NCI-H345 treated with DMSO at 0.1 percent for 48 hours (cell line): Measurements from ENCODE around the gene LRCH1.
"Not testable (repeated sequence)": the region's sequence is repeated elsewhere in the genome, so short reads cannot be mapped to it uniquely, and the experiment has no call there.

Experiments used
- DNase-seq: peaks from one replicate; lab custom pipeline; 2025; ENCODE audit not compliant: unreplicated experiment; lab: John Stamatoyannopoulos, UW

The LRCH1 gene, protein sequence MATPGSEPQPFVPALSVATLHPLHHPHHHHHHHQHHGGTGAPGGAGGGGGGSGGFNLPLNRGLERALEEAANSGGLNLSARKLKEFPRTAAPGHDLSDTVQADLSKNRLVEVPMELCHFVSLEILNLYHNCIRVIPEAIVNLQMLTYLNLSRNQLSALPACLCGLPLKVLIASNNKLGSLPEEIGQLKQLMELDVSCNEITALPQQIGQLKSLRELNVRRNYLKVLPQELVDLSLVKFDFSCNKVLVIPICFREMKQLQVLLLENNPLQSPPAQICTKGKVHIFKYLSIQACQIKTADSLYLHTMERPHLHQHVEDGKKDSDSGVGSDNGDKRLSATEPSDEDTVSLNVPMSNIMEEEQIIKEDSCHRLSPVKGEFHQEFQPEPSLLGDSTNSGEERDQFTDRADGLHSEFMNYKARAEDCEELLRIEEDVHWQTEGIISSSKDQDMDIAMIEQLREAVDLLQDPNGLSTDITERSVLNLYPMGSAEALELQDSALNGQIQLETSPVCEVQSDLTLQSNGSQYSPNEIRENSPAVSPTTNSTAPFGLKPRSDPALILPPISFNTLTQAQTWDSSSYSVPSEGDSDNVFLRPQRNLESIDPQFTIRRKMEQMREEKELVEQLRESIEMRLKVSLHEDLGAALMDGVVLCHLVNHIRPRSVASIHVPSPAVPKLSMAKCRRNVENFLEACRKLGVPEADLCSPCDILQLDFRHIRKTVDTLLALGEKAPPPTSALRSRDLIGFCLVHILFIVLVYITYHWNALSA

DNA sequence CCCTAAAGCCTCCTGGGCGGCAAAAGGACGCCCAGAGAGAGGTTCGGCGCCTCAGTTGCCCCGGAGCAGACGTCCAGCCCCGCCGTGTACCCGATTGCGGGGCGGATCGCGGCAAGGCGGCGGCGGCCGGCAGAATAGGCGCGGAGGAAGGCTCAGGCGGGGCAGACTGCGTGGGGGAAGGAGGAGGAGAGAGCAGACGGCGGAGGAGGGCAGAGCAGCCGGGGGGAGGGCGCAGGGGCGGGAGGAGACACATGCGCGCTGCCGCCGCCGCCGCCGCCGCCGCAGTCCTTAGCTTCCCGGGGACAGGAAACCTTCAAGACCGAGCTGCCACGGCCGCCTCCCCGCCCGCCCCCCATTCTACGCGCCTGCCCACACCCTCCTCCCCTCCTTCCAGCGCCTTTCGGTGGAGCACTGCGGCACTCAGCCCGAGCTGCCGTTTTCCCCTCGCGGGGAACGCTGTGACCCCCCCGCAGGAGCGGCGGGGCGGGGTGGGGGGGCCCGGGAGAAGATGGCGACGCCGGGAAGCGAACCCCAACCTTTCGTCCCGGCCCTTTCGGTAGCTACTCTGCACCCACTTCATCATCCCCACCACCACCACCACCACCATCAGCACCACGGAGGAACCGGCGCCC is at the start of gene LRCH1:
Gene LRCH1 (plus strand): TSS at position 282 of the 632 bp plus-strand sequence. CDS start 227 bp downstream, at position 509.
- peak; percentile 53 for DNase-seq

DNA sequence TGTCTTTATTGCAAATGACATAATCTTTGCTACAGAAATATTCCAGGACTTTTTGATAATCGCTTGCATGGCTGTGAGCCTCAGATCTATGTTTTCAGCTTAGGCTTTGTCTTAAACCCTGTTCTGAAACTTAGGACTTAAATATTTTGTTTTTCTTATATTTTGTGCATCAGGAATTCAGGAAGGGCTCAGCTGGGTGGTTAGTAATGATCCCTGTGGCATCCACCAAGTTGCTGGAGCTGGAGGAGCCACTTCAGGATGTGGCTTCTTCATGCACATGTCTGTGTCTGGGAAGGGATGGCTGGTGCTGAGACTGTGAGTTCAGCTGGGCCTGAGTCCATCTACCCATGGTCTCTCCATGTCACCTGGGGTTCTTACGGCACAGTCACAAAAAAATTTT is 48.9 kb upstream of the LRCH1 start:
- DNase-seq, result no peak

DNA sequence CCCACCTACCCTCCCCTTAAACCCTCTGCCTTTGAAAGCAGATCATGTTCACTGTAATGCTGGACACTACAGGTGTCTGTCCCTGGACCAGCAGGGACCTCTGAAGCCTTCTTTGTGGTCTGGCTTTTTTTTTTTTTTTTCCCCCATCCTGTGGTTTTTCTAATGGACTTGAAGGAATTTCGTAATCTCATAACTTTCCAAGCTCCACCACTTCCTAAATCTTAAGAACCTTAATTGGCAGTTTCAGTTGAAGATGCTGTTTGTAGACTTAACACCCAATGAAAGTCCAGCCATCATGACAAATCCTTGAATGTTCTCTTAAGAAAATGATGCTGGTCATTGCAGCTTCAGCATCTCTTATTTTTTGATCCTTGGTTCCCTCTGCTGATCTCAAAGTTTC is 45.0 kb upstream of the LRCH1 start:
- DNase-seq, result no peak

DNA sequence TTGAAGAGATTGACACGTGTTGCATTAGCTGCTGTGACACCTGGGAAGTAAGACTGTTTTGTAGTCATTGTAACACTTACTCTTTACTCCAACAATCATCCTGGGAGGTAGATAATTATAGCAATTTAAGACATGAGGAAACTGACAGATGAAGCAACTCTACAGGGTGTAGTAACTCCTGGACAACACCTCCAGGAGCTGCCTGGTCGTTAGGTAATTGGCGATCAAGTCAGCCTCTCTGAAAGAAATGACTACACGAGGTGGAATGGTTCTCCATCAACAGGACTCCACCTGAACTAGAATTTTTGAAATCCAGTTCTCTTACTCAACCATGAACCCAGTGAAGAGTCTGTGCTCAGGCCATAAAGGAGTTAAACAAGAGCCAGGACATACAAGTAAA is 43.0 kb upstream of the LRCH1 start:
- no peak for DNase-seq

DNA sequence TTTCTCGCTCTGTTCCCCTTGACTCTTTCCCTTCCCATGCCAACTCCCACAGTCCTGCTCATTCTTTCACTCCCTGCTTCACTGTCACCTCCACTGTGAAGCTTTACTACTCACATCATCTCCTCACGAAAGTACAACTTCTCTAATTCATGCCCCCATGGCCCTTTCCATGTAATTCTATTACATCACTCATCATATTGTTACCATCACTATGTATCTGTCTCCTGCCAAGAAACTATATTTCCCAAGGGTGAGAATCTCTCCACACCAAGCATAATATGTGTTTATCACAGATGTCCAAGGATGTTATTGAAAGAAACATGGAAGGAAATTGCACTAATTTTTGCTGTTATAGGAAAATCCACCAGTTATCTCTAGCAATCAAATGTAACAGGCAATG is 37.2 kb upstream of the LRCH1 start:
- no peak for DNase-seq

DNA sequence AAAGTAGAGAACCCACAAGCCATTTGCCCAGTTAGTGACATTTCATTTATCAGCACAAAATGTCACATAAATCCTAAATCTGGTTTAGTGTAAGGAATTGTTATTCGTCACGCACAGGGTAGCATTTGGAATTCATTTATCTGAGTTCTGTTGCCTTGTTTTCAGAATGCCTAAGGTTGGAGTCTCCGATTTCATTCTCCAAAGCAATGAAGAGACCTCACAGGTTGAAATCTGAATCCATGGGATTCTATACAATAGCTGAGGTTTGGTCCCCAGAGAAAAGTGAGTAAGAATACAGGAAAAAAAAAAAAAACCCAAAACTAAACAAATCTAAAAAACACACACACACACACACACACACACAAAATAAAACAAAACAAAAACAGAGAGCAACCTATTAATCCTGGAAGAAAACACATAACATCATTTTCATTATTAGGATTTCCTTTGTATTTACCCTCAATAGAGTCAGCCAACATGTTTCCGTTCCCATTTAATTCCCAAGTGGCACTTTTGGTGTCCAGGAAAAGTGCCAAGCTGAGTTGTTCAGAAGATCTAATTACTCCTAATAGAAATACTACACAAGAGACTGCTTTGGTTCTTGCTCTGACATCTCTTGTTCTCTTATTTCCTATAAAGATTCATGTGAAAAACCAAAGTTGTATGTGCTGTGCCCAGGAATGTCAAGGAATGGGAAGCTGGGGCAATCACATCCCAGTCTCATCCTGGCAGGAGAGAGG is 36.2 kb upstream of the LRCH1 start:
- DNase-seq, result no peak

DNA sequence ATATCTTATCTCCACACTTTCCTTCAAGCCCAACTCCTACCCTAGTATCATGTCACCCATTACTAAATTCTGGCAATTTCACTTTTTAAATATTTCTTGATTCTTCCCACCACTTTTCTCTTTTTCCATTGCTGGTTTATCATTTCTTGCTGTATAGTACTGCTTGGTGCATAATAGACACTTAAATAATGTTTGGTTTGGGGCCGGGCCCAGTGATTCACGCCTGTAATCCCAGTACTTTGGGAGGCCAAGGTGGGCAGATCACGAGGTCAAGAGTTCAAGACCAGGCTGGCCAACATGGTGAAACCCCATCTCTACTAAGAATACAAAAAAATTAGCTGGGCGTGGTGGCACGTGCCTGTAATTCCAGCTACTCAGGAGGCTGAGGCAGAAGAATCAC is 35.2 kb upstream of the LRCH1 start:
- not testable (repeated sequence) for DNase-seq

DNA sequence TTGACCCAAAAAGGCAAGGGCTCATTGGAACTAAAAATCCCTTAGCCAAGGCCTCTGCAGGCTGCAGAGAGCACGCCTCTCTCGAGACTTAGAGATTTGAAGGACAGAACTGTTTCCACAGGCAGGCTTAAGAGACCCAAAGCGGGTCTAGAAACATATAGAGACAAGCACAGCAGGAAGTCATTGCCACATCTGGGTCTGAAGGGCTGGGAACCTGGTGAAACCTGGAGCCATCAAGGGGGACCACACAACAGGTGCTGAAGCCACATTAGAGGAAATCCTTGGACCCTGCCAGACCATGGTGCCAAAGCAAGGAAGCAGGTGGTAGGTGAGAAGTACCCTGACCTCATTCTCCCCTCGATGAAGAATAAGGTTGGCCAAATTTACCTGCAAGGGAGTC is 33.8 kb upstream of the LRCH1 start:
- DNase-seq, result no peak

DNA sequence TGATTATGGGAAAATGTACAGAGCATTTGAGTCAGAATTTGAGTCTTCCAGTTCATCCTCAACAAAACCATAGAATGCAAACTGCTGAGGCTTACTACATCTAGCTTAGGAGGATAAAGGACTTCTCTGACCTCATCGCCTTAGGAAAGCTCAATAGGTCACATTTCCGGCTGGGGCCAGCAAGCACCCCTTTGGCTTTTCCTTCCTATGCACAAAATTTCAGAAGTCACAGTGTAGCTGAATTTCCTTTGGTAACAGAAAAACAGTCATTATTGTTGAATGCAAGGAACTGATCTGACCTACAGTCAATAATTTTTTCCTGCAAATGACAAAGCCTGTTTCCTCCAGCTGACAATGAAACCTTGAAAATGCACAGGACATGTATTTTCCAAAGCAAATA is 32.8 kb upstream of the LRCH1 start:
- DNase-seq, result no peak

DNA sequence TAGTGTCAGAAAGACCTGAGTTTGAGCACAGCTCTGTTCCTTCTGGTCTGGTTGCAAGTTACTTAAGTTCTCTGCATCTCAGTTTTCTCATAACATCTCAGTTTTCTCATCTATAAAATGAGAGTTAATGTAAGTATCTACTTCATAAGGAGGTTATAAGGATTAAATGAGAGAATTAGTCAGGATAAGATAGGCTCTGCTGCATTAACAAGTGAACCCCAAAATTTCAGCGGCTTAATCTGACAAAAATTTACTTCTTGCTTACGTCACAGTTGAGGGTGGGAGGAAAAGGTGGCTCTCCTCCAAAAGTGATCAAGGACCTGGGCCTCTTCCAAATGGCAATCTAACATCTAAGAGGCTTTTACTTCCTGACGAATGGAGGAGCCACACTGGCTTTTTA is 31.5 kb upstream of the LRCH1 start:
- no peak for DNase-seq

DNA sequence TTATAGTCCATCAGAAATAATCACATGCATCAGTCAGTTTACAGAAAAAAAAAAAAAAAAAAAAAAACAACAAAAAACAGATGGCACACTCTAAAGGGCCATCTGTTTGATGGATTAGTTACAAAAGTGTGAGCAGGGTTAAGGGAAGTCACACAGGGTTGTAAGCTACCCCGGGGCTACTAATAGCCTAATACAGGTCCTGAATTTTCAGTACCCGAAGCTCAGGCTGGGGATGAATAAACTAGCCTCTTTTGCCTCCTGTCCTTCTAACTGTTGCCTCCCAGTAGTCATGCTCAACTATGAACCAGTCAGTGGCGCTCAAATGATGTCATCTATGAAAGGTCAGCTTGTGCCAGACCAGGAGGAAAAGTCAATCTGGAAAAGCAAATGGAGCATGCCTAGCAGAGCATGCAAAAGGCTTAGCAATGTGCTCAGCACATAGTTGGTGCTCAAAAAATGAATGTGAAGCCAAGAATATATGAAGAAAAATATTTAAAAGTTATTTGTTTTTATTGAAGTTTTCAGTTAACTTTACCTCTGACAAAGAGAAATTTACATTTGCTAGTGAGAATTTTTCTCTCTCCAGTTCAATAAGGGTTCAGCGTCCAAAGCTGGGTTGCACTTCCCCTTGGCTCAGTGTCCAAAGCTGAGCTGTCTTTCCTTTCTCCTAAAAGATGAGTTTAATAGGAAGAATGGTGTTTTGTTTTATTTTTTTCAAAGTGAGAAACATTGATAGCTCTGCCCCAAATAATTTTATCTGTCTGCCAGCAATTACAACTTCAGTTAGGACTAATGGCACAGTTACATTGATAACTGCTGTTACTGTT is 30.8 kb upstream of the LRCH1 start:
- DNase-seq, result no peak

DNA sequence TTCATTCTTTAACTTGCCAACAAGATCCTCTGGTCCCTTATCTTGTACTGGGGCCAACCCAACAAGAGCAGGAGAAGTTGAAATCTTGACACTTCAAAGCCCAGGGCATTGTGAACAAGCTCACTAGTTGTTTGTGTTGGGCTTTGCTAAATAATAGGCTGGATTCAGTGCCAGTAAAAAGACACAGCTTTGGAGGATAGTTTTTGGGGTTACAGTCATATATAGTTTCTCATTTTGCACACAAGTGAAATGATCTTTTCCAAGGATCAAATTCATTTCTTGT is 30.3 kb upstream of the LRCH1 start:
- no peak for DNase-seq

DNA sequence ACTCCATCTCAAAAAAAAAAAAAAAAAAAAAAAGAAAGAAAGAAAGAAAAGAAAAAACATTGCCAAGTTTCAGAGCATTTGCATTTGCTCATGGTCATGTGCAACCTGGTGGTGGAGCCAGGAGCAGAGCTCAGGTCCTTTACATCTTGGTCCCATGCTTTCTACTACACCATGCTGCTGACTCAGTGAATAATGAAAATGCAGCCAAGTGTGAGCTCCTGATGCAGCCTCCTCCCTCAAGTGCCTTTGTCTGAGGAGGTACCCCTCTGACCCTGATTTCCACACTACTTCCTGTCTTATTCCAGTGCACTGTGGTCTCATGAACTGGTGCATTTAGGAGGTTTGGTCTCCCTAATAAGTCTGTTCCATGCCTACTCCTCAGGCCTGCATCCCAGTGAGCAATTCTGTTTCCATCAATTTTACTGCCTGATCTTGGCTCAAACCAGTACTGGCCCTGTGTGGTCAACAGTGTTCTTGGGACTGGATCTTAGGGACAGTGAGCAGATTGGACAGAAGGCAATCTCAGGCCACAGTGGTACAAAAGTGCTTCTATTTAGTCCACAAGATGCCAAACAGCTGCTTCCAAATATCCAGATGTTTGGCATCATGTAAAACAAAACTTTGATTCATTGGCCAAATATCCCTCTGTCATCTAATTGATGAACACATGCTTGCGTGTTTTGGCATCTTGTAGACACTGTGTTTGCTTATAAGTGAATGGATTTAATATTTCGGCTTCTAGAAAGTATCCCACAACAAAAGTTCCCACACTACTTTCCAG is 28.8 kb upstream of the LRCH1 start:
- no peak for DNase-seq

DNA sequence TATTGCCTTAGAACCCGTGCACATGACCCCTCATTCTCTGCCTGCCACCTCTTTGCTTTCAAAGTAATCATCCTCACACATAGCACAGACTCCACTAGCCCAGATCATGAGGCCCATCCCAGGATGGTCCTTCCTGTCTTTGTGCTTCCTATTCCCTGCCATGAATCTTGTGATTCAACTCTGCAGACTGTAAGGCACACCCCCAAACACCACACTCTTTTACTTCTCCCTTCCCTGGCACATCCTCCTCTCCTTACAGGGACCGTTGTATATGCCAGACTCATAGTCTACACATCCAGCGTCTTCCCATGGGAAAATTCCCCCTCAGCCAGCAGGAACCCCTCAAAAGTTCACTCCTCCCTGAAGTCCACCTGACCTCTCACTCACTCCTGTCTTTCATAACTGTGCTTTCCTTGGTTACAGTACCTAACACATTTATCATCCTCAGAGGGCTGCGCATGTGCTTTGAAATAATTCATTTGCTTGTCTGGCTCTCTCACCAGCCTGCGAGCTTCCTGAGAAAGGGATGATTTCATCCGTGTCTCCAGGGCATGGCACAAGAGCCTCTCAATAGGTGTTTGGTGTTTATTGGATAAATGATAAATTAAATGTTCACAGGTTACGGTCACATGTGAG is 26.8 kb upstream of the LRCH1 start:
- DNase-seq, result no peak

DNA sequence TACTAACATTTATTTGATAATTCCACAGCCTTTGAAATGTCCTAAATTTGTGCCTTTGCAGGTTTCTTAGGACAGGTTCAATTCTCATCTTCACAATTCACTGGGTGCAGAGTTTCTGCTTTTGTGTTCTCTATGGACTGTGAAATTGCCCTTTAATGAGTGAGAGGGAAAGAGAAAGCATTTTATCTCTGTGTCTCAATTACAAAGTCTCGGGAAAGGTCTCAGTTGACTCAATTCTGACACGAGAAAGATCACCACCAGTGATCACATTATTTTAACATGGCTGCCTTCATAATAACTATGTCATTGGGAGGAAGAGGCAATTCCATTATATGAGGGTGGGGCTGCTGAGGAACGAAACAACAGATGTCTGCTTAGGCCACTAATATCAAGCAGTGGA is 26.2 kb upstream of the LRCH1 start:
- no peak for DNase-seq

DNA sequence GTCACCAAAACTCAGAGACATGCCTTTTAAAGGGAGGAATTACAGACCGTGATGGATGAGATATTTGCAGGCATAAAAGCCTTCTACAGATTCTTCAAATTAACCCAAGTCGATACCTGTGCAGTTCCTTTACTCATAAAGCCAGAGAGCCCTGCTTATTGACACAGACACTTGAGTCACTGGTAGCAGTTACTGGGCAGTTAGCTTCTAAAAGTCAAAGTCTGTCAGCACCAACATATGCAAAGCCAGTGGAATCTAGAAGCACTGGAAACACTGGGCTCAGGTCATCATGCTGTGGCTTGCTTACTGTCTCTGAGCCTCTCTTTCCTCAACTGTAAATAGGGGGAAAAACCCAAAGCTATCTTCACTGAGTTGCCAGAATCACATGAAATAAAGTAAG is 25.7 kb upstream of the LRCH1 start:
- no peak for DNase-seq

DNA sequence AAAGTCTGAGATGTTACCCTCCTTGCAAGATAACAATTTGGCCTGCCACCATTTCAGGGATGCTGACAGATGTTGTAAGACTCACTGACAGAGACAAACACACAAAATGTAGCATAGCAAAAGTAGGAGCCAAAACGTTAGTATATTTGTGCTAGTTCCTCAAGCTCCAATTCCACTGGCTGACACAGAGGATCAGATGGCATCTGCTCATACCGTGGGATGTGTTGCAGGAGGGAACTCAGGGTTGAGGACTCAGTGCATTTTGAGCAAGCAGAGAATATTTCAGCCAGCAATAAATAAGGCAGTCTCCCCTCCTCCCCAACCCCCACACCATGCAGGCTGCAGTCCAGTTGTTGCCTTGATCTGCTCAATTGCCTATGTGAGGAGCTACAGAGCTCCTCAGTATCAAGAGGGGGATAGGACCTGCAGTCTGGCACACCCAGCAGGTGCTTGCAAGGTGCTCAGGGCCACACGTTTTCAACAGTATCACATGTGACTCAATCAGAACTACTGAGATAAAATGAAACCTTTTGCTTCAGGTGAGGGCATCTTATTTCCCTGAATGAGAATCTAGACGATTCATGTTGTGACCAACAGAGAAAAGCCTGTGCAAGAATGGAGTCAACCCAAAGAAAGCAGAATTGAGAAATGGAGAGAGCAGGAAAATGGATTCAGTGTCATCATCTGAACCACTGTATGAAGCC is 23.6 kb upstream of the LRCH1 start:
- no peak for DNase-seq

DNA sequence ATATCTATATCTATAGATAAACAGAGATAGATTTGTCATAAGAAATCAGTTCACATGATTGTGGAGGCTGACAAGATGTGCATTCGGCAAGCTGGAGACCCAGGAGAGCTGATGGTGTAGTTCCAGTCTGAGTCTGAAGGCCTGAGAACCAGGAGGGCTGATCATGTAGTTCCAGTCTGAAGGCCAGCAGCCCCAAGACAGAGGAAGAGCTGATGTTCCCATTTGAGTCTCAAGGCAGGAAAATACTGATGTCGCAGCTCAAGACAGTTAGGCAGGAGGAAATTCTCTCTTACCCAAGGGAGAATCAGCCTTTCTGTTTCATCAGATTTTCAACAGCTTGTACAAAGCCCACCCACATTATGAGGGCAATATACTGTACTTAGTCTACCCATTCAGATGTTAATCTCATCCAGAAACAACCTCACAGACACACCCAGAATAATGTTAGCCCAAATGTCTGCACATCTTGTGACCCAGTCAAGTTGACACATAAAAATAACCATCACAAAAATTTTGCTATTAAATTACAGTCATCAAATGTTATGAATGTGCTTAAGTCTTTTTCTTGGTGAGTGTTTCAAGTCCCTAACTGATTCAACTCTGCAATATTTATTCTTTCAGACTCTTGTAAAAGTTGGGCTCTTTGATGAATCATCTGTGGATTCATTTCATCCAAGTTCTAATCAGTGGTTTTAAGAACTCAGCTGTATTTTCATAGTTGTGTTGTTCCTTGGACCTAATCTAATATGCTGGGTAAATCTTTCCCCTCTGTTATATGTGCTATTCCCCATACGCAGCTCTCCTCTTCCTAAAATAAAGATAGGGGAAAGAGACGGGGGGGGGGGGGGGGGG is 22.7 kb upstream of the LRCH1 start:
- no peak for DNase-seq
